ENCODE results near the gene C1orf115.
"Not testable (repeated sequence)": the region's sequence is repeated elsewhere in the genome, so short reads cannot be mapped to it uniquely, and the experiment has no call there.

The C1orf115 gene

GRCh38 chr1:220695426-220695825 lies 5.3 kb downstream of the C1orf115 start:
- DNase-seq: no peak

- DNase-seq: no peak
Observed at GRCh38 chr1:220696226-220696862, 6.2 kb downstream of the C1orf115 start.

GRCh38 chr1:220696863-220697231 lies 6.7 kb downstream of the C1orf115 start:
- DNase-seq: no peak

GRCh38 chr1:220697326-220697725 lies 7.2 kb downstream of the C1orf115 start:
- no peak for DNase-seq

- no peak for DNase-seq
Observed at GRCh38 chr1:220698607-220699016, 8.4 kb downstream of the C1orf115 start.

- DNase-seq: no peak
Observed at GRCh38 chr1:220699044-220699443, 8.9 kb downstream of the C1orf115 start.

- no peak for DNase-seq
Observed at GRCh38 chr1:220700556-220701179, 10.5 kb downstream of the C1orf115 start.

GRCh38 chr1:220701974-220702373 lies 11.8 kb downstream of the C1orf115 start:
- DNase-seq: no peak

- no peak for DNase-seq
Observed at GRCh38 chr1:220702733-220703270, 12.6 kb downstream of the C1orf115 start.

- DNase-seq: no peak
Observed at GRCh38 chr1:220703305-220703704, 13.1 kb downstream of the C1orf115 start.

GRCh38 chr1:220705782-220706181 lies 15.6 kb downstream of the C1orf115 start:
- DNase-seq: no peak

- no peak for DNase-seq
Observed at GRCh38 chr1:220706480-220706879, 16.3 kb downstream of the C1orf115 start.

GRCh38 chr1:220707160-220707559 lies 17.0 kb downstream of the C1orf115 start:
- DNase-seq: no peak

- DNase-seq: no peak
Observed at GRCh38 chr1:220708244-220708643, 18.1 kb downstream of the C1orf115 start.

- DNase-seq: no peak
Observed at GRCh38 chr1:220708936-220709801, 19.0 kb downstream of the C1orf115 start.

- no peak for DNase-seq
Observed at GRCh38 chr1:220710333-220710732, 20.2 kb downstream of the C1orf115 start.

- DNase-seq: no peak
Observed at GRCh38 chr1:220711056-220711809, 21.1 kb downstream of the C1orf115 start.

GRCh38 chr1:220715986-220716385 lies 25.8 kb downstream of the C1orf115 start:
- not testable (repeated sequence) for DNase-seq

- no peak for DNase-seq
Observed at GRCh38 chr1:220717800-220718640, 27.9 kb downstream of the C1orf115 start.

- not testable (repeated sequence) for DNase-seq
Observed at GRCh38 chr1:220721266-220721665, 31.1 kb downstream of the C1orf115 start.

GRCh38 chr1:220726634-220727033 lies 36.5 kb downstream of the C1orf115 start:
- DNase-seq: no peak

GRCh38 chr1:220727519-220727918 lies 37.4 kb downstream of the C1orf115 start:
- no peak for DNase-seq

All from stimulated activated CD4-positive, alpha-beta T cell treated with anti-CD3 and anti-CD28 coated beads, Interleukin-4, amount 100 ng/mL, for 4 hours (primary cell).